Mammary epithelial cell (primary cell): ENCODE measurements around the gene LNX1.

ENCODE experiments used
- CTCF ChIP-seq, 2 donors: IDR thresholded peaks in 1 of 2; conservative IDR thresholded peaks in 1 of 2; 2 replicates each; pipeline ENCODE4 v1.5.1; 2011 to 2012; ENCODE audit warnings: inconsistent platforms in 2 of 2, low read length in 2 of 2, mild to moderate bottlenecking in 2 of 2, control low read depth in 1 of 2, low read depth in 1 of 2; ENCODE audit not compliant: insufficient read depth in 1 of 2; ENCODE audit errors: extremely low read depth in 1 of 2
- EZH2 ChIP-seq: IDR thresholded peaks from 2 replicates; pipeline ENCODE4 v1.6.1; 2012; ENCODE audit warnings: low read length, inconsistent platforms, borderline replicate concordance

GRCh38 chr4:53582194-53582593 is 9.1 kb downstream of the LNX1 start:
- no peak for TF ChIP-seq CTCF (conservative IDR thresholded peaks at IDR 0.05 in 1 of 2, IDR thresholded peaks at IDR 0.05 in 1 of 2; ENCODE audit: extremely low read depth in 1 of 2, insufficient read depth in 1 of 2, low read depth in 1 of 2, low read length in 2 of 2)
- TF ChIP-seq EZH2, result no peak
